HG02759 (cell line): ENCODE measurements around the gene B4GALNT4.
"Not testable (repeated sequence)": the region's sequence is repeated elsewhere in the genome, so short reads cannot be mapped to it uniquely, and the experiment has no call there.

Source experiments
- ATAC-seq: cut with Tn5 transposase; IDR thresholded peaks from one replicate; pipeline ENCODE4 v1.9.1; 2021; ENCODE audit warnings: mild to moderate bottlenecking, moderate library complexity; ENCODE audit not compliant: unreplicated experiment

Gene B4GALNT4

GRCh38 chr11:334264-334994 is 34.9 kb upstream of the B4GALNT4 start:
- no peak for ATAC-seq

GRCh38 chr11:335779-336658 is 33.3 kb upstream of the B4GALNT4 start:
- ATAC-seq = no peak

GRCh38 chr11:336659-337198 is 32.6 kb upstream of the B4GALNT4 start:
- no peak for ATAC-seq

GRCh38 chr11:337711-338110 is 31.6 kb upstream of the B4GALNT4 start:
- ATAC-seq = no peak

GRCh38 chr11:339963-340362 is 29.3 kb upstream of the B4GALNT4 start:
- no peak for ATAC-seq

GRCh38 chr11:340539-341512 is 28.5 kb upstream of the B4GALNT4 start:
- no peak for ATAC-seq

GRCh38 chr11:342328-342727 is 27.0 kb upstream of the B4GALNT4 start:
- no peak for ATAC-seq

GRCh38 chr11:344836-345578 is 24.3 kb upstream of the B4GALNT4 start:
- no peak for ATAC-seq

- ATAC-seq = no peak
Measured at GRCh38 chr11:346529-346928, 22.8 kb upstream of the B4GALNT4 start.

GRCh38 chr11:349270-349954 is 19.9 kb upstream of the B4GALNT4 start:
- not testable (repeated sequence) for ATAC-seq

- ATAC-seq = not testable (repeated sequence)
Measured at GRCh38 chr11:350033-350722, 19.1 kb upstream of the B4GALNT4 start.

- no peak for ATAC-seq
Measured at GRCh38 chr11:350723-351255, 18.5 kb upstream of the B4GALNT4 start.

- ATAC-seq = no peak
Measured at GRCh38 chr11:351411-351810, 17.9 kb upstream of the B4GALNT4 start.

- ATAC-seq = no peak
Measured at GRCh38 chr11:352456-353031, 16.8 kb upstream of the B4GALNT4 start.

- ATAC-seq = no peak
Measured at GRCh38 chr11:353179-353873, 16.0 kb upstream of the B4GALNT4 start.

- no peak for ATAC-seq
Measured at GRCh38 chr11:355581-356458, 13.5 kb upstream of the B4GALNT4 start.

GRCh38 chr11:356610-357009 is 12.7 kb upstream of the B4GALNT4 start:
- no peak for ATAC-seq
